SU-DHL-6 (cell line): ENCODE measurements around the gene MEGF6.

ENCODE experiments used
- EZH2phosphoT487 ChIP-seq: fragments of 200-600 bp; sonication (generic), shearing (Covaris generic); conservative IDR thresholded peaks from 2 replicates; pipeline ENCODE4 v1.6.1; 2018; ENCODE audit warnings: mild to moderate bottlenecking, antibody characterized with exemption, low read length, moderate library complexity, mixed read lengths
- TF ChIP-seq, protein P1 (sequence below): fragments of 200-600 bp; sonication (generic); IDR thresholded peaks from one replicate; pipeline ENCODE4 v1.5.1; 2017; ENCODE audit warnings: antibody characterized with exemption, mild to moderate bottlenecking, low read length, moderate library complexity; ENCODE audit not compliant: insufficient read depth, poor library complexity, severe bottlenecking

DNA sequence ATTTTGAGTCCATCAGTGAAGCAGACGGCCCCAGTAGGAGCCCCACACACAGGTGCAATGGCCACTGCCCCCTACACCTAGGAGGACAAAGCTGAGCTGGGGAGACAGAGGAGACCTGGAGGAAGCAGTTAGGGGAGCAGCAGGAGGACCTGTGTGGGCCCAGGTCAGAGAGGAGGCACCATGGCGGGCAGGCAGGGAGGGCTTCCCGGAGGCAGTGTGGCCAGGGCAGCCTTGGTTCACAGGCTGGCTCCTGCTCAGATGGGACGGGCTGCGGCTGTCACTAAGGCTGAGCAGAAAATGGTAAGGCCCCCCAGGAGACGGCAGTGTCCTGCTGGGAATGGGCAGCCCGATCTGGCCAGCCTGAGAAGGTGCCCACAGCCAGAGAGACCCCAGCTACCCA lies 15.4 kb downstream of the MEGF6 start:
- TF ChIP-seq, protein P1, sequence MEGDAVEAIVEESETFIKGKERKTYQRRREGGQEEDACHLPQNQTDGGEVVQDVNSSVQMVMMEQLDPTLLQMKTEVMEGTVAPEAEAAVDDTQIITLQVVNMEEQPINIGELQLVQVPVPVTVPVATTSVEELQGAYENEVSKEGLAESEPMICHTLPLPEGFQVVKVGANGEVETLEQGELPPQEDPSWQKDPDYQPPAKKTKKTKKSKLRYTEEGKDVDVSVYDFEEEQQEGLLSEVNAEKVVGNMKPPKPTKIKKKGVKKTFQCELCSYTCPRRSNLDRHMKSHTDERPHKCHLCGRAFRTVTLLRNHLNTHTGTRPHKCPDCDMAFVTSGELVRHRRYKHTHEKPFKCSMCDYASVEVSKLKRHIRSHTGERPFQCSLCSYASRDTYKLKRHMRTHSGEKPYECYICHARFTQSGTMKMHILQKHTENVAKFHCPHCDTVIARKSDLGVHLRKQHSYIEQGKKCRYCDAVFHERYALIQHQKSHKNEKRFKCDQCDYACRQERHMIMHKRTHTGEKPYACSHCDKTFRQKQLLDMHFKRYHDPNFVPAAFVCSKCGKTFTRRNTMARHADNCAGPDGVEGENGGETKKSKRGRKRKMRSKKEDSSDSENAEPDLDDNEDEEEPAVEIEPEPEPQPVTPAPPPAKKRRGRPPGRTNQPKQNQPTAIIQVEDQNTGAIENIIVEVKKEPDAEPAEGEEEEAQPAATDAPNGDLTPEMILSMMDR, result no peak
- no peak for TF ChIP-seq EZH2phosphoT487
